ENCODE measurements around the gene HOXD8.
A peak's percentile ranks its signal among the peaks of the same experiment; 100 is the strongest.

HOXD8 gene

GRCh38 chr2:176093898-176094249 is 35.6 kb upstream of the HOXD8 start:
- peak overlapping the region; percentile 64 for H3K4me3 ChIP-seq (ENCODE audit: low read length)
- peaks cover 5% of the 10 kb centered on the region for H3K4me1 ChIP-seq (ENCODE audit: control insufficient read depth, insufficient read depth, low read length)
- H3K36me3 ChIP-seq (ENCODE audit: control insufficient read depth, insufficient read depth, low read length) = no peaks in the 10 kb centered on the region
- H3K27me3 ChIP-seq (ENCODE audit: control insufficient read depth, insufficient read depth, low read length) = peaks cover 56% of the 10 kb centered on the region
- no peak overlapping the region for H3K9ac ChIP-seq (ENCODE audit: low read length)
- no peak overlapping the region for H3K27ac ChIP-seq (ENCODE audit: low read depth, low read length)

- Histone ChIP-seq H3K36me3 (ENCODE audit: control insufficient read depth, insufficient read depth, low read length) (no peaks in the 10 kb centered on the region), H3K27me3 (ENCODE audit: control insufficient read depth, insufficient read depth, low read length) (peaks cover 59% of the 10 kb centered on the region), H3K4me1 (ENCODE audit: control insufficient read depth, insufficient read depth, low read length) (peaks cover 5% of the 10 kb centered on the region), H3K9ac (ENCODE audit: low read length) (no peak overlapping the region), H3K27ac (ENCODE audit: low read depth, low read length) (no peak overlapping the region), H3K4me3 (ENCODE audit: low read length) (no peak overlapping the region)
These were observed 35.2 kb upstream of the HOXD8 start for GRCh38 chr2:176094349-176094748.

GRCh38 chr2:176095421-176095820 is 34.1 kb upstream of the HOXD8 start:
- H3K4me1 ChIP-seq (ENCODE audit: control insufficient read depth, insufficient read depth, low read length) = peaks cover 5% of the 10 kb centered on the region
- H3K27me3 ChIP-seq (ENCODE audit: control insufficient read depth, insufficient read depth, low read length) = peaks cover 62% of the 10 kb centered on the region
- no peaks in the 10 kb centered on the region for H3K36me3 ChIP-seq (ENCODE audit: control insufficient read depth, insufficient read depth, low read length)
- no peak overlapping the region for H3K27ac ChIP-seq (ENCODE audit: low read depth, low read length)
- H3K9ac ChIP-seq (ENCODE audit: low read length) = no peak overlapping the region
- H3K4me3 ChIP-seq (ENCODE audit: low read length) = no peak overlapping the region

- Histone ChIP-seq H3K9ac (ENCODE audit: low read length) (no peak overlapping the region), H3K27me3 (ENCODE audit: control insufficient read depth, insufficient read depth, low read length) (peaks cover 67% of the 10 kb centered on the region), H3K4me3 (ENCODE audit: low read length) (peak overlapping the region; percentile 59), H3K4me1 (ENCODE audit: control insufficient read depth, insufficient read depth, low read length) (peaks cover 5% of the 10 kb centered on the region), H3K36me3 (ENCODE audit: control insufficient read depth, insufficient read depth, low read length) (no peaks in the 10 kb centered on the region), H3K27ac (ENCODE audit: low read depth, low read length) (no peak overlapping the region)
These were observed 33.1 kb upstream of the HOXD8 start for GRCh38 chr2:176096243-176096985.

- Histone ChIP-seq H3K36me3 (ENCODE audit: control insufficient read depth, insufficient read depth, low read length) (no peaks in the 10 kb centered on the region), H3K27ac (ENCODE audit: low read depth, low read length) (peak overlapping the region; percentile 2), H3K4me1 (ENCODE audit: control insufficient read depth, insufficient read depth, low read length) (peaks cover 5% of the 10 kb centered on the region), H3K9ac (ENCODE audit: low read length) (no peak overlapping the region), H3K4me3 (ENCODE audit: low read length) (peak overlapping the region; percentile 59), H3K27me3 (ENCODE audit: control insufficient read depth, insufficient read depth, low read length) (peaks cover 60% of the 10 kb centered on the region)
These were observed 32.3 kb upstream of the HOXD8 start for GRCh38 chr2:176096986-176097819.

GRCh38 chr2:176097820-176098365 is 31.6 kb upstream of the HOXD8 start:
- Histone ChIP-seq H3K4me1 (ENCODE audit: control insufficient read depth, insufficient read depth, low read length) (peaks cover 5% of the 10 kb centered on the region), H3K9ac (ENCODE audit: low read length) (no peak overlapping the region), H3K36me3 (ENCODE audit: control insufficient read depth, insufficient read depth, low read length) (no peaks in the 10 kb centered on the region), H3K27ac (ENCODE audit: low read depth, low read length) (no peak overlapping the region), H3K4me3 (ENCODE audit: low read length) (peak overlapping the region; percentile 54), H3K27me3 (ENCODE audit: control insufficient read depth, insufficient read depth, low read length) (peaks cover 62% of the 10 kb centered on the region)

GRCh38 chr2:176098366-176099158 is 30.9 kb upstream of the HOXD8 start:
- Histone ChIP-seq H3K4me3 (ENCODE audit: low read length) (no peak overlapping the region), H3K9ac (ENCODE audit: low read length) (no peak overlapping the region), H3K27me3 (ENCODE audit: control insufficient read depth, insufficient read depth, low read length) (peaks cover 56% of the 10 kb centered on the region)

GRCh38 chr2:176099159-176099727 is 30.3 kb upstream of the HOXD8 start:
- H3K4me3 ChIP-seq (ENCODE audit: low read length) = no peak overlapping the region
- peaks cover 56% of the 10 kb centered on the region for H3K27me3 ChIP-seq (ENCODE audit: control insufficient read depth, insufficient read depth, low read length)
- no peaks in the 10 kb centered on the region for H3K36me3 ChIP-seq (ENCODE audit: control insufficient read depth, insufficient read depth, low read length)
- H3K27ac ChIP-seq (ENCODE audit: low read depth, low read length) = no peak overlapping the region
- no peak overlapping the region for H3K9ac ChIP-seq (ENCODE audit: low read length)
- peaks cover 2% of the 10 kb centered on the region for H3K4me1 ChIP-seq (ENCODE audit: control insufficient read depth, insufficient read depth, low read length)

More at GRCh38 chr2:176098366-176099158, 30.9 kb upstream of the HOXD8 start:
- Histone ChIP-seq H3K36me3 (ENCODE audit: control insufficient read depth, insufficient read depth, low read length) (no peaks in the 10 kb centered on the region), H3K4me1 (ENCODE audit: control insufficient read depth, insufficient read depth, low read length) (peaks cover 2% of the 10 kb centered on the region), H3K27ac (ENCODE audit: low read depth, low read length) (no peak overlapping the region)

GRCh38 chr2:176099728-176100546 is 29.6 kb upstream of the HOXD8 start, which contains the start of gene HOXD12:
Gene HOXD12 (plus strand): TSS chr2:176099795. CDS start chr2:176099802, 7 bp downstream.
- H3K36me3 ChIP-seq (ENCODE audit: control insufficient read depth, insufficient read depth, low read length) = no peaks in the 10 kb centered on the region
- H3K27ac ChIP-seq (ENCODE audit: low read depth, low read length) = no peak within 1 kb of the TSS
- H3K9ac ChIP-seq (ENCODE audit: low read length) = no peak within 1 kb of the TSS
- H3K4me3 ChIP-seq (ENCODE audit: low read length) = no peak within 1 kb of the TSS
- peaks cover 51% of the 10 kb centered on the region for H3K27me3 ChIP-seq (ENCODE audit: control insufficient read depth, insufficient read depth, low read length)
- peaks cover 2% of the 10 kb centered on the region for H3K4me1 ChIP-seq (ENCODE audit: control insufficient read depth, insufficient read depth, low read length)

GRCh38 chr2:176100547-176101140 is 28.9 kb upstream of the HOXD8 start:
- Histone ChIP-seq H3K4me3 (ENCODE audit: low read length) (no peak overlapping the region), H3K9ac (ENCODE audit: low read length) (no peak overlapping the region), H3K27ac (ENCODE audit: low read depth, low read length) (no peak overlapping the region), H3K27me3 (ENCODE audit: control insufficient read depth, insufficient read depth, low read length) (peaks cover 52% of the 10 kb centered on the region), H3K4me1 (ENCODE audit: control insufficient read depth, insufficient read depth, low read length) (peaks cover 2% of the 10 kb centered on the region), H3K36me3 (ENCODE audit: control insufficient read depth, insufficient read depth, low read length) (no peaks in the 10 kb centered on the region)

All from rectal smooth muscle tissue (tissue), 1 donor.